IPS-18a (cell line): ENCODE data around the gene PLS3.

Experiments
- H3K27ac ChIP-seq: one replicate; pipeline ENCODE4 v1.5.1; 2013; ENCODE audit warnings: low read length
- H3K27me3 ChIP-seq: one replicate; pipeline ENCODE4 v1.6.1; 2013; ENCODE audit warnings: mild to moderate bottlenecking, low read length; ENCODE audit not compliant: control insufficient read depth, insufficient read depth
- H3K36me3 ChIP-seq: one replicate; pipeline ENCODE4 v1.6.1; 2013; ENCODE audit warnings: low read depth, low read length; ENCODE audit not compliant: control insufficient read depth
- H3K4me1 ChIP-seq: one replicate; pipeline ENCODE4 v1.6.1; 2013; ENCODE audit warnings: low read depth, low read length; ENCODE audit not compliant: control insufficient read depth
- H3K4me3 ChIP-seq: one replicate; pipeline ENCODE4 v1.5.1; 2013; ENCODE audit warnings: low read length
- H3K9ac ChIP-seq: one replicate; pipeline ENCODE4 v1.6.1; 2013; ENCODE audit warnings: mild to moderate bottlenecking, low read length, moderate library complexity
- H3K9me3 ChIP-seq: one replicate; pipeline ENCODE4 v1.6.1; 2013; ENCODE audit warnings: low read depth, low read length; ENCODE audit not compliant: control insufficient read depth

Gene PLS3

GRCh38 chrX:115573185-115573584 is 12.2 kb downstream of the PLS3 start:
- Histone ChIP-seq H3K36me3 (peaks cover 6% of the 10 kb centered on the region), H3K27ac (no peak overlapping the region), H3K4me1 (no peaks in the 10 kb centered on the region), H3K27me3 (no peaks in the 10 kb centered on the region), H3K9ac (no peak overlapping the region), H3K9me3 (no peaks in the 10 kb centered on the region), H3K4me3 (no peak overlapping the region)

- Histone ChIP-seq H3K27me3 (no peaks in the 10 kb centered on the region), H3K9ac (no peak overlapping the region), H3K4me1 (no peaks in the 10 kb centered on the region), H3K4me3 (no peak overlapping the region), H3K27ac (no peak overlapping the region), H3K9me3 (no peaks in the 10 kb centered on the region), H3K36me3 (peaks cover 6% of the 10 kb centered on the region)
Measured at GRCh38 chrX:115576676-115577075, 15.7 kb downstream of the PLS3 start.

GRCh38 chrX:115579327-115579726 is 18.4 kb downstream of the PLS3 start:
- no peak overlapping the region for H3K27ac ChIP-seq

GRCh38 chrX:115579786-115580294 is 18.9 kb downstream of the PLS3 start:
- H3K9ac ChIP-seq = no peak overlapping the region
- peaks cover 4% of the 10 kb centered on the region for H3K36me3 ChIP-seq
- H3K4me1 ChIP-seq = peaks cover 28% of the 10 kb centered on the region
- H3K27me3 ChIP-seq = no peaks in the 10 kb centered on the region
- H3K4me3 ChIP-seq = no peak overlapping the region
- no peak overlapping the region for H3K27ac ChIP-seq
- H3K9me3 ChIP-seq = no peaks in the 10 kb centered on the region

More at GRCh38 chrX:115579327-115579726, 18.4 kb downstream of the PLS3 start:
- no peak overlapping the region for H3K9ac ChIP-seq
- H3K4me1 ChIP-seq = peaks cover 23% of the 10 kb centered on the region
- no peak overlapping the region for H3K4me3 ChIP-seq
- no peaks in the 10 kb centered on the region for H3K9me3 ChIP-seq
- peaks cover 6% of the 10 kb centered on the region for H3K36me3 ChIP-seq
- H3K27me3 ChIP-seq = no peaks in the 10 kb centered on the region

- peak overlapping the region; percentile 44 for H3K9ac ChIP-seq
- H3K27me3 ChIP-seq = no peaks in the 10 kb centered on the region
- H3K27ac ChIP-seq = peak overlapping the region; percentile 54
- no peaks in the 10 kb centered on the region for H3K36me3 ChIP-seq
- peaks cover 30% of the 10 kb centered on the region for H3K4me1 ChIP-seq
- H3K4me3 ChIP-seq = no peak overlapping the region
- no peaks in the 10 kb centered on the region for H3K9me3 ChIP-seq
Measured at GRCh38 chrX:115581759-115582615, 21.0 kb downstream of the PLS3 start.

GRCh38 chrX:115582616-115583495 is 21.9 kb downstream of the PLS3 start:
- H3K4me1 ChIP-seq = peaks cover 30% of the 10 kb centered on the region
- H3K4me3 ChIP-seq = no peak overlapping the region
- H3K27ac ChIP-seq = peak overlapping the region; percentile 54
- no peaks in the 10 kb centered on the region for H3K36me3 ChIP-seq
- H3K9me3 ChIP-seq = no peaks in the 10 kb centered on the region
- H3K27me3 ChIP-seq = no peaks in the 10 kb centered on the region
- H3K9ac ChIP-seq = peak overlapping the region; percentile 44

- Histone ChIP-seq H3K9ac (no peak overlapping the region), H3K36me3 (no peaks in the 10 kb centered on the region), H3K27me3 (no peaks in the 10 kb centered on the region), H3K4me1 (peaks cover 30% of the 10 kb centered on the region), H3K4me3 (no peak overlapping the region), H3K27ac (no peak overlapping the region), H3K9me3 (no peaks in the 10 kb centered on the region)
Measured at GRCh38 chrX:115583496-115584004, 22.6 kb downstream of the PLS3 start.

- Histone ChIP-seq H3K4me3 (no peak overlapping the region), H3K9ac (no peak overlapping the region)
Measured at GRCh38 chrX:115584696-115585095, 23.7 kb downstream of the PLS3 start.

GRCh38 chrX:115588179-115588578 is 27.2 kb downstream of the PLS3 start:
- Histone ChIP-seq H3K4me1 (peaks cover 36% of the 10 kb centered on the region), H3K4me3 (no peak overlapping the region), H3K27ac (no peak overlapping the region)

More at GRCh38 chrX:115584696-115585095, 23.7 kb downstream of the PLS3 start:
- Histone ChIP-seq H3K27ac (no peak overlapping the region), H3K4me1 (peaks cover 30% of the 10 kb centered on the region), H3K27me3 (no peaks in the 10 kb centered on the region), H3K9me3 (no peaks in the 10 kb centered on the region), H3K36me3 (no peaks in the 10 kb centered on the region)

GRCh38 chrX:115589419-115589818 is 28.4 kb downstream of the PLS3 start:
- Histone ChIP-seq H3K4me3 (no peak overlapping the region), H3K27me3 (no peaks in the 10 kb centered on the region), H3K27ac (no peak overlapping the region), H3K4me1 (peaks cover 36% of the 10 kb centered on the region), H3K9ac (no peak overlapping the region), H3K36me3 (no peaks in the 10 kb centered on the region), H3K9me3 (no peaks in the 10 kb centered on the region)

More at GRCh38 chrX:115588179-115588578, 27.2 kb downstream of the PLS3 start:
- no peaks in the 10 kb centered on the region for H3K9me3 ChIP-seq
- H3K27me3 ChIP-seq = no peaks in the 10 kb centered on the region
- no peak overlapping the region for H3K9ac ChIP-seq
- no peaks in the 10 kb centered on the region for H3K36me3 ChIP-seq

GRCh38 chrX:115591420-115591819 is 30.4 kb downstream of the PLS3 start:
- Histone ChIP-seq H3K36me3 (no peaks in the 10 kb centered on the region), H3K27me3 (no peaks in the 10 kb centered on the region), H3K9me3 (no peaks in the 10 kb centered on the region), H3K4me1 (peaks cover 39% of the 10 kb centered on the region), H3K27ac (no peak overlapping the region), H3K9ac (no peak overlapping the region), H3K4me3 (no peak overlapping the region)
